NCI-H1417 (cell line): Measurements from ENCODE around the gene HOXB8.

Experiments used
- DNase-seq, 3 experiments: peaks; one replicate each; lab custom pipeline; 2025; lab: John Stamatoyannopoulos, UW

The HOXB8 gene

GRCh38 chr17:48624544-48625494 lies 9.7 kb upstream of the HOXB8 start:
- peak in 2 of 3 experiments; percentile 58 to 68 for DNase-seq

- no peak for DNase-seq
Observed at GRCh38 chr17:48624118-48624517, 9.0 kb upstream of the HOXB8 start.

DNA sequence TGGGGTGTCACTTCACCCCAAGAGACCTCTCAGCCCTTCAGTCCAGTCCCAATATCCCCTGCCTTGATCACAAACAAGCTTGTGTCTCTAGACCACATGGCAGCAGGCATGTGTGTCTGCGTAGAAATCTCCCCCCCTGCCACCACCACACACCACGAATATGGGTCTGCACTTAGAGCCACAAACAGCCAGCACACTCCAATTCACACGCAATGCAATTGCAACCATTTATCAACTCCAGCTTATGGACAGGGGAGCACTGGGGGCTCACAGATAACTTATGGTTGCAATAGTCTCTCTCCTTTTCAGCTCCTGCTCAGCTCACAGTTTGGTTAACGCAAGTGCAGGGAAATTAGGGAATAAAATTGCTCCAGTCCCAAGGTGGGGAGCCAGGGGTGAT lies 8.5 kb upstream of the HOXB8 start:
- no peak for DNase-seq

- no peak for DNase-seq
Observed at GRCh38 chr17:48622857-48623256, 7.8 kb upstream of the HOXB8 start.

DNA sequence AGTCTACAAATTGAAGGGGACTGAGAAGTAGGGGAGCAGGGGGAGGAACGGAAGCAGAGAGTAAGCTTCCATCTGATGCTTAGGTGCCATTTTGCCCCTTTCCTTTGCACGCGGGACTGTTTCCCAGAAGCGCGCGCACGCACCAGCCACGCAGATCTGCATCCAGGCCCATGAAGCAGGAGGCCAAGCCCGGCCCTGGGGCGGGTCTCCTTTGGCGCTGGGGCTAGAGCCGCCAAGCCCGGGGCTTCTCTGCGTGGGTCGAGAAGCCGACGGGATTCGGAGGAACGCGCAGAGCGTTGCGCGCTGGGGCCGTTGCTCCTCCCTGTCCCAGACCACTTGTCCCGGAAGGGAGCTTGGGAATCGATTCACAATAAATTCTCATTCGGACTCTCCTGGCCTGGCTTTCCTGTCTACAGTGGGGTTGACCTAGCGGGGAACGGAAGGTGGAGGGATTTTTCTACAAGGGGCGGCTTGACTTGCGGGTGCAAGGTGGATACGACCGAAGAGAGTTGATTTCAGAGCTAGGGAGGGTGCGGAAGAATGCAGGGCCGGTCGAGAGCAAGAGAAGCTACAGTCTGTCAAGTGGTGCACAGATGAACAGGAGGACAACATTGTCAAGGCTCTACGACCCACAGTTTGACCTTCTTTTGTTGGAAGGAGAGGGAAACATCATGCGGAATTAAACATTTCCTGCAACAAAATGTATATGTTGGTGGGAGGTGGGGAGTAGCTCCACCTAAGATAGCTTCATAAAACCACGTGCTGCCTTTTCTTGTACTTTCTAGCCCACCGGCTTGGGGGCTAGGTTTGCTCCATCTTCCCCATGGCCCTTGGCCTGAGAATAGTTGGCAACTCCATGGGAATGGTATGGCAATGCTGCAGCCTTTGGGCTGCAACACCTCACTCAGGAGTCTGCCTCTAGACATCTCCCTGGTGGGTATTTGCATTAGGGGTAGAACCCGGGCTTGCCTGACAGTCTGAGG lies 6.6 kb upstream of the HOXB8 start:
- DNase-seq = no peak

GRCh38 chr17:48620461-48621139 lies 5.5 kb upstream of the HOXB8 start:
- DNase-seq = no peak

- DNase-seq = no peak
Observed at GRCh38 chr17:48619826-48620449, 4.8 kb upstream of the HOXB8 start.

DNA sequence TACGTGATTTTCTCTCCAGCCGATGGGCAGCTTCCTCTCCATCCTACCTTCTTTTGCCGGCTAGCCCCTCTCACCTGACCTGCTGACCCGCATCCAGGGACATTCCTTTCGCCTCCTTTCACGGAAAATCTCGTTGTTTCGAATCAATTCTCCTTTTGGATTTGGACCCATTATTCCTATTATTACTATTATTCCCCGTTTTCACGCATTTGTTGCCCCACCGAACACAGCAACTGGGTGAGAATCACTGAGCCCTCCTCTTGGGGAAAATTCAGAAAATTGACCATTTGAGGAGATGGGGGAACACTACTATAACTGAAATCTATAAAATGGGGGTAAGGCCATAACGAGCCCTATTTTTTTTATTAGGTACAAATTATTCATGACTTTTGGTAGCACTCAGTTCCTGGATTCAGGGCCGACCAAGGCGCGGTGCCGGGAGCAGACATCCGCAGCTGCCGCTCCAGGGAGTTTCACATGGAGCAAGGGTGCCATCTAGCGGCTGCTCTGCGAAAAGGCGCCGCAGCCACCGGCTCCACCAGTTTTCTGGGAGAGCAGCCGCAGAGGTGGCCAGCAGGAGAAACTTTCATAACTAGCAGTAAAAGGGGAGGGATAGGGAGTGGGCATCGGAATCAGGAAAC lies 3.3 kb upstream of the HOXB8 start:
- DNase-seq = peak; percentile 81 to 91 (median 87)

DNA sequence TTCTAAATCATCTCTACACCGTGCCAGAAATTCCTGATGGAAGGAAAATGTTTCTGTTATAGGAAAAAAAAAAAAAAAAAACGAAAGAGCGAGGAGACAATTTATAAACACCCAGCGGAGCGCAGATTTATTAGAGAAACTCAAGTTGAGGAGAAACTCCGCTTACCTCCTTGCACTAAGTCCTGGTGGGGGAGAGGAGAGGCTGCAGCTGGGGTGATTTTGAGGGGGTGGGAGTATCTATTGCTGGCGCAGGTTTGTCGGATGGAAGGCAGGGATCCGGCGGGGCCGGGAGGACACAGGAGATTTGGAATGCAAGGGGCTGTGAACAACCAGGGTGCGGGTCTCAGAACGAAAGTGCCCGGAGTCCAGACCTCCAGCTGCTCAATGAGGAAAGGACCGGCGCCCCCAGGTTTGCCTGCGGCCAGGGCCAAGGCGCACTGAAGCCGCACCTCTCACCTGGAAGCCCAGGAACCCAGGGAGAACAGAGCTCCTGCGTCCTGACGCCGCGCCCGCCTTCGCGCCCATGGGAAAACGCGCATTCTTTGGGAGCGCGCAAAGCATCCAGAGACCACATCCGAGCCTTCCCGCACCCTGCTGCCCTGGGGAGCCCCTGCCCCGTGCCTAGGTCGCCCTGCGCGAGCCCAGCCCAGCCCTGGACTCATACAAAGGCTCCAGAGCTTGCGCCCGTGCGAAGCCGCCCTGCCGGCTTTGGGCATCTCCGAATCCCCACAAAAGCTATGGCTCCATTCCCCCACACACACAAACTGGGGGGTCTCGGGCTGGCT lies 2.6 kb upstream of the HOXB8 start:
- DNase-seq = no peak

DNA sequence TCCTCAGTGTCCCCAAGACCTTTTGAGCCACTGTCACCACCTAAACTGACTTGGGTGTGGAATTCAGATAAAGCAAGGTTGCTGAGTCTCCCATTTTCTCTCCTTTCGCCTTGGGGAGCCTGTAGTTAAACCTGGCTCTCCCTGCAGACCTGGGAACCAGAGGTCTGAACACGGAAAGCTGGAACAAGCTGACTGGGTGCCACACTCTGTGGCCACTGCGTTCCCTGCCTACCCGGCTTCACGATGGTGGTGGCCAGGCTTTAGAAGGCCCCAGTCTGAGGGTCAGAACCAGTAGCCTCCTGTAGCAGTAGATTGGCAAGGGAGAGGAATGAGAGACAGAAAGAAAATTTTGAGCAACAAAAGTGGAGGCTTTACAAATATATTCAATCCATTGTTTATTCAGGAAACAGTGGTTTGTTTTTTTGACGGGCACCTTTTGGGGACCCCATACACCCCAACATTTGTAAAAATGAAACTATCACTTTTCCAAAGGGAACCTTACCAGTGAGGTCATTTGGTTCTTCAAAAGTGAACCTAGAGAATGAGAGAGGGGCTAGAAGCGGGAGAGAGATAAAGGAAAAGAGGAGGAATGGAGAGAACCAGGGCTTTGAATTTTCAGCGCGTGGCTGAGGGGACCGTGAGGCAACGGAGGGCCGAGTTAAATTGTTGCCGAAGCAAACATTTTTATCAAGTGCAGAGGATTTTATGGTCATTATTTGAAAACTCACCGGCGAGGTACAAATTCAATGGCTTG lies 1.8 kb upstream of the HOXB8 start:
- no peak for DNase-seq

GRCh38 chr17:48615963-48616716 lies 1.0 kb upstream of the HOXB8 start:
- no peak for DNase-seq

GRCh38 chr17:48613862-48614694 lies 1.0 kb downstream of the HOXB8 start:
- DNase-seq = peak in 2 of 3 experiments; percentile 49 to 53

- DNase-seq = peak in 2 of 3 experiments; percentile 81 to 86
Observed at GRCh38 chr17:48612854-48613691, 2.0 kb downstream of the HOXB8 start.

GRCh38 chr17:48612456-48612853 lies 2.6 kb downstream of the HOXB8 start:
- DNase-seq = peak; percentile 91 to 96 (median 93)

DNA sequence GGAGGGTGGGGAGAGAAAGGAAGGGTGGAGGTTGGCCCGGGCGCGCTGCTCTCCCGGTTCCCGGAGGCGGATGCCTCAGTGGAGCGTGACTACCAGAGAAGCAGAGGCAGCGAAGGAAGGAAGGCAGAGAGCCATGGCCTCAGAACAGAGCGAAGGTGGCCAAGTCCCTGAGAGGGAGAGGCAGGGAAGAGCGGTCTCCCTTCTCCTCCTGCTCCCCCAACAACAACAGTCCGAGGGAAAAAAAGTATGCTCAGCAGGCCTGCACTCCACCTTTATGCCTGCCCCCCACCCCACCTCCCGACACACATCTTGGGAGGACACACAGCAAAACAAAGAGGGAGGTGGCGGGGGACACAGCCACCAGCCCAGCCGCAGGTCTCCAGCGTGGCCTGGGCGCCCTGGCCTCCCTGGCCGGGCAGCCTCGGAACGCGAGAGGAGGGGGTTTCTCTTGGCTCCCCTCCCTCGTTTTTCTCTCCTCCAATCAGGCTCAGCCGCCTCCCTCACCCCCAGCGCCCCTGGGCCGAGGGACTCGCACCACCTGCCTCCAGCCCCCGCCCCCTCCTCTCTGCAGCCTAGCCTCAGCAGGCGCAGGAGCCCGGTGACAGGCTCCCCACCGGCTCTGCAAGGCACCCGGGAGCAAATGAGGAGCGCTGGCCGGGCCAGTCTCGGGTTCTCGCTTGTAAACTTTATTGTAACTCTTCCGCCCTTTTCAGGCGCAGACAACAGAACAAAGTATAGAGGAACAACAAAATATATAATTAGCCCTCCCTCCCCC lies 3.2 kb downstream of the HOXB8 start:
- peak; percentile 93 to 96 (median 94) for DNase-seq

DNA sequence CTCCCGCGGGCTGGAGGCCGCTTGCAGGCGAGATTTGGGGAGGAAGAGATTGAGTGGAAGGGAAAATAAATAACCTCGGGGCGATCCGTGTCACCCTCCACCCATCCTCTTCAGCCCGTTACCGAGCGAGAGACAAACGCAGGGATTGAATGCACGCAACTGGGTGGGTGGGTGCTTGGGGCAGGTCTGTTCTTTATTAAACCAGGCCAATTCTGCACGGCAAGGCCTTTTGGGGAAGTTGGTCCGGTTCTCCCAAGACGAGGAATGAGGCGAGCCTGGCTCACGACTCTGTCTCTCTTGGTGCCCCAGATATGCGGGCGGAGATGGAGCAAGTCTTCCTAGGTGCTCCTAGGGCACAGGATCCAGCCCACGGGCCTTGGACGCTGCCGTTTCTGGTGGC lies 3.9 kb downstream of the HOXB8 start:
- peak in 2 of 3 experiments; percentile 89 for DNase-seq
